ENCODE data around the gene BMP7. TPM values are rescaled to one million over a fixed set of nuclear protein-coding genes. Genes with fewer than 3 reads are reported as not detected.

The BMP7 gene
- total and polyA plus RNA-seq, 2 donors (not counting 3 experiments of a cell fraction or from before 2014, with no cell fraction given): not detected

DNA sequence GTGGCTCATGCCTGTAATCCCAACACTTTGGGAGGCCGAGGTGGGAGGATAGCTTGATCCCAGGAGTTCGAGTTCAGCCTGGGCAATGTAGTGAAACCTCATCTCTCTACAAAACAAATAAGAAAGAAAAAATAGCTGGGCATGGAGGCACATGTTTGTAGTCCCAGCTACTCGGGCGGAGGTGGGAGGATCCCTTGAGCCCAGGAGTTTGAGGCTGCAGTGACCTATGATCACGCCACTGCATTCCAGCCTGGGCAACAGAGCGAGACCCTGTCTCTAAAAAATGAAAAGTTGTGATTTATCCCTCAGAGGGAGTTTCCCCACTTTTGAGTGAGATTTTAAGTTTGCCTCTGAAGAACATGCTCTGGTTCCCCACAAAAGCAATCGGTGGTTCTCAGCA, 17.4 kb upstream of the BMP7 start:
- H3K9ac ChIP-seq (replicated peaks; ENCODE audit: extremely low read depth, insufficient read depth, low read length): no peak overlapping the region
- H4K20me1 ChIP-seq (replicated peaks; ENCODE audit: control insufficient read depth, extremely low read depth, insufficient read depth, low read length): no peaks in the 10 kb centered on the region
- DNase-seq (ENCODE audit: low read depth, low spot score) (no peak), FAIRE-seq (no peak)
- H3K79me2 ChIP-seq (ENCODE audit: control insufficient read depth, insufficient read depth, low read length): no peaks in the 10 kb centered on the region
- intact Hi-C loops (cut with micrococcal nuclease): no loop called here
- H3K27me3 ChIP-seq (ENCODE audit: control insufficient read depth in 2 of 2, insufficient read depth in 2 of 2, low read length in 2 of 2): peaks cover 0 to 1% of the 10 kb centered on the region in 2 experiments
- dilution Hi-C loops (cut with MboI; ENCODE audit: extremely low pct_ligation_motif_present, low sequenced_read_pairs): no loop called here
- H3K9me1 ChIP-seq (replicated peaks; ENCODE audit: control insufficient read depth, extremely low read depth, insufficient read depth, low read length): no peaks in the 10 kb centered on the region
- no peak overlapping the region for H3K4me2 ChIP-seq (ENCODE audit: insufficient read depth, low read length)
- no peak overlapping the region for H3K4me3 ChIP-seq (replicated peaks in 1 of 3; ENCODE audit: insufficient read depth in 1 of 3, low read depth in 1 of 3, low read length in 3 of 3)
- BruUV-seq (replicated peaks): no TSS peak
- ChIA-PET POLR2A (no interaction called here), CTCF (no interaction called here)
- TF ChIP-seq FOS (IDR thresholded peaks at IDR 0.05; ENCODE audit: borderline replicate concordance, insufficient read depth, low read length) (no peak), EZH2 (IDR thresholded peaks at IDR 0.05; ENCODE audit: borderline replicate concordance, low read depth, low read length, severe bottlenecking) (no peak), POLR2AphosphoS5 (IDR thresholded peaks at IDR 0.05; ENCODE audit: insufficient read depth, low read depth, low read length) (no peak), CTCF (IDR thresholded peaks at IDR 0.05; ENCODE audit: extremely low read depth in 1 of 2, insufficient read depth in 1 of 2, low read depth in 1 of 2, low read length in 2 of 2) (no peak), JUN (IDR thresholded peaks at IDR 0.05; ENCODE audit: borderline replicate concordance, insufficient read depth, insufficient read length, low read depth) (no peak), POLR2A (IDR thresholded peaks at IDR 0.05; ENCODE audit: low read depth, low read length) (no peak), GATA2 (IDR thresholded peaks at IDR 0.05; ENCODE audit: insufficient read depth, insufficient read length, low read depth, low read length) (no peak), MYC (IDR thresholded peaks at IDR 0.05; ENCODE audit: low read depth, low read length) (no peak)
- TF ChIP-seq, protein P1, sequence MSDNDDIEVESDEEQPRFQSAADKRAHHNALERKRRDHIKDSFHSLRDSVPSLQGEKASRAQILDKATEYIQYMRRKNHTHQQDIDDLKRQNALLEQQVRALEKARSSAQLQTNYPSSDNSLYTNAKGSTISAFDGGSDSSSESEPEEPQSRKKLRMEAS (IDR thresholded peaks at IDR 0.05; ENCODE audit: insufficient read depth, insufficient read length): no peak
- no peaks in the 10 kb centered on the region for H3K36me3 ChIP-seq (ENCODE audit: control insufficient read depth in 2 of 2, extremely low read depth in 1 of 2, insufficient read depth in 2 of 2, low read length in 2 of 2)
- H3K27ac ChIP-seq (ENCODE audit: insufficient read depth, low read depth, low read length): no peak overlapping the region
- H2AFZ ChIP-seq (ENCODE audit: low read depth, low read length): no peak overlapping the region
- H3K4me1 ChIP-seq (ENCODE audit: control insufficient read depth, extremely low read depth, insufficient read depth, low read length): no peaks in the 10 kb centered on the region
- H3K9me3 ChIP-seq (replicated peaks; ENCODE audit: control insufficient read depth, insufficient read depth, low read length): no peaks in the 10 kb centered on the region

Data from endothelial cell of umbilical vein (primary cell).